Dermis lymphatic vessel endothelial cell (primary cell): ENCODE results near the gene TMEM134. TPM values are rescaled to one million over a fixed set of nuclear protein-coding genes. Genes with fewer than 3 reads are reported as not detected.

ENCODE experiments used
- total RNA-seq: library from RNA; depleted of rRNA; stranded (reverse); fragments of >200 nt; gene quantifications from 2 replicates; pipeline ENCODE4 v1.2.1, GENCODE V29; 2014

Gene TMEM134, protein sequence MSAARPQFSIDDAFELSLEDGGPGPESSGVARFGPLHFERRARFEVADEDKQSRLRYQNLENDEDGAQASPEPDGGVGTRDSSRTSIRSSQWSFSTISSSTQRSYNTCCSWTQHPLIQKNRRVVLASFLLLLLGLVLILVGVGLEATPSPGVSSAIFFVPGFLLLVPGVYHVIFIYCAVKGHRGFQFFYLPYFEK
- 21.1 and 21.8 TPM in 2 replicates for total RNA-seq

DNA sequence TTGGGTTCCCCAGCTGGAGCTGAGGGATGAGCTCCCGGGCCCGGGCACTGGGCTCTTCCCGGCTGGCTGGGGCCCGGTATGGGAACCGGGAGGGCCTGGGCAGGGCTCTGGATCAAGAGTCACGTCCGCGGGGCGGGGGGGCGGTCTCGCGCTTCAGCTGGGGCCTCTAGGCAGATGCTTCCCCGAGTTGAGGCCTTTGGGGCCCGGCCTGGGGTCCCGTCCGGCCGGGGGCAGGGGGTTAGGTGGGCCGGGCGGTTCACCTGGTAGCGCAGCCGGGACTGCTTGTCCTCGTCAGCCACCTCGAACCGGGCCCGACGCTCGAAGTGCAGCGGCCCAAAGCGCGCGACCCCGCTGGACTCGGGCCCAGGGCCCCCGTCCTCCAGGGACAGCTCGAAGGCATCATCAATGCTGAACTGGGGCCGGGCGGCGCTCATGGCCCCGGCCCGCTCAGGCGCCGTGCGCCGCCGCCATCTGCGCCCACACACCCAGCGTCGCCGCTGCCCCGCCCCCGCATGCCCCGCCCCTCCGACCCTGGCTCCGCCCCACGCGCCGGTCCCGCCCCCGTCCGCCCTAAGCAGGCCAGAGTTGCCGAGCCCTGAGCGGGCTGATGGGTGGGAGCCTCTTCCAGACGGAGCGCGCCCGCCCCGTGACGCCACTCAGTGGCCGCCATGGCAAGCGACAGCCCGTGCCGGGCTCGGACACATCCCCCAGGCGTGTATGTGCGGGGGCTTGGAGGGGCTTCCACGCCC is at the start of gene TMEM134:
TMEM134 (minus strand) TSS at position 493 of the 749 bp plus-strand sequence; CDS start at position 434, 59 bp downstream.

DNA sequence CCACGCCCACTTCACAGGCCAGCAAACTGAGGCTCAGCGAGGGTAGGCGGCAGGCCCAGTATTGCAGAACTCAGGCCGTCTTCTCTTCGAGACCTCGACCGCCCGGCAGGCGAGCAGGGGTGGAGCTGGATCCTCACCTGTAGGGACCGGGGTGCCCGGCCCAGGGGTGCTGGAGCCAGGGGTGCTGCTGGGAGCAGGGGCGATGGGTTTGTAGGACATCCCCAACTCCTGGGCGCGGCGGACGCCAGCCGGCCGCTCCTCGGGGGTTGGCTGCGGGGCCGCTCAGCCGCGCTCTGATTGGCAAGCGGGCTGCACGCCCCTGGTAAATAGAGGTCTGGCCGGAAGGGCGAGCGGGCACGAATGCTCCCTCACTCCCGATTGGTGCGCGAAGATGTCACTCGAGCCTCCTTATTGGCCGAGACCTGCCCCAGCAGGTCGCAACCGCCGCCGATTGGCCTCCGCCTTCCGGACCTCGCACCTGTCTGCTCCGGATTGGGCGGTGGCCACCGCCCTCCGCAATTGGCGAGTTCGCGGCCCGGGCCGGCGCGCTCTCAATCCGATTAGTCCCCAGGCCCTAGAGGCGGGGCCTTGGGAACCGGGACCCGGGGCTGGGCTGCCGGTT is 38.9 kb upstream of the TMEM134 start, which contains the start of gene CDK2AP2:
CDK2AP2 (minus strand) TSS at position 299 of the 622 bp plus-strand sequence; CDS start at position 219, 80 bp downstream.

DNA sequence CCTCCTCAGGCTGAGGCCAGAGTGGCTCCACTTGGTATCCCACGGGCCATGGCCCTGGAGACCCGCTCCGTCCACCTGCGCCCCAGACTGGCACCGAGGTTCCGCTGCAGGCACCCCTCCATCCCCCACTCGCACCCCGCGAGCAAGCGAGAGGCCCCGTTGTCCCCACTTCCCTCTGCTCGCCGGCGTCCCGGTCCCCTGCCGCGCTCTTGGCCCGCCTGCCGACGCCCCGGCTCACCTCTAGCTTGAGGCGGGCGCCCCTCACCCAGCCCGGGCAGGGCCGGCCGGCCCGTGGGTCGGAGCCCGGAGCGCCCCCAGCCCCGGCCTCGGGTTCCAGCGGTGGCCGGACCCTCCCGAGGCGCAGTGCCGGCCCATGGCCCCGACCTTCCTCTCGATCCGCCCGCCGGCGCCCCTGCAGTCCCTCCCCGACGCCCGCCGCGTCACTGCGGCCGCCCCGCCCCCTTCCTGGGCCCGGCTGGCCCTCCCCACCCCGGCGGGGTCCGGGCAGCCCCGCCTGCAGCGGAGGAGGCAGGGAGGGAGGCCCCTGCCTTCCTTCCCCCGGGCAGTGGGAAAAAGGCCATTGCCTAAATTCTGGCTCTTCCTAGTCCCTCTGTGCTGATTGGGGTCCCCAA is 36.0 kb upstream of the TMEM134 start, which contains the start of gene PITPNM1:
PITPNM1 (minus strand) TSS at position 414 of the 632 bp plus-strand sequence. CDS start 1,183 bp downstream, outside the sequence.

DNA sequence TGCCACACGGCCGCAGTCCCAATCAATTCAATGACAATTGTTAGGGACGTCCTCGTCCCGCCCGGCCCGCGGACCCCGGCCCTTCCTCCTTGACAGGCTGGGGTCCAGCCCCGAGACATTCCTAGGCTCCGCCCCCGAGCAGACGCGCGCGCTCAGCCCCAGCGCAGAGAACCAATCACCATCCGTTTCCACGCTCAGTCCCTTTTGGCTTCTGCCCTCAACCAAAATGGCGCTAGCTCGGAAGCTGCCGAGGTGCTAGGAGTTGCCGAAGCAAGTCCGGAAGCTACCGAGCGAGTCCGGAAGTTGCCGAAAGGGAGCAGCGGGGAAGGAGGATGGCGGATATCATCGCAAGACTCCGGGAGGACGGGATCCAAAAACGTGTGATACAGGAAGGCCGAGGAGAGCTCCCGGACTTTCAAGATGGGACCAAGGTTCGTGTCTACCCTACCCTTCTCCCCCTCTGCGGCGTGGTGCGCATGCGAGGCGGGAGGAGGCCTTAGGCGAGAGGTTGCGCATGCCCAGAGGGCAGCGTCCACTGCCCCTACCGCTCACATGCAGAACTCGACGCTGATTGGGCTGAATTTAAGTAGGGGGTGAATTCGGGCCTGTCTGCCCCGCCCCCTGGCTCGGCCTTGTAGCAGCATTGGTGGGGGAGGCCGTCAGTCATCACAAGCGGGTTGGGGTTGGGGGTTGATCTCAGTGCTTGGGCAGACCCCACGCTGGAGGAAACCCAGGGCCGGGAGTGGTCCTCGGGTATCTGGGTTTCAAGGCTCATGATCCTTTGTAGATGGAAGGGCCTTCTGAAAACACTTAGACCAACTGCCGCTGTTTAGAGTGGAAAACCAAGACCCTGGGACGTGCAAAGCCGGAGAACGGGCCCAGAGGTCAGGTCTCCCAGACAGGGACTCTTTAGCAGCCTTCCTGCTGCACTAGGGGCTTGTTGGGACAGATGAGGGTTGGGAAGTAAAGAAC is 14.1 kb upstream of the TMEM134 start, which contains the start of gene AIP:
AIP (plus strand) TSS at position 200 of the 972 bp plus-strand sequence; CDS start at position 333, 133 bp downstream.

DNA sequence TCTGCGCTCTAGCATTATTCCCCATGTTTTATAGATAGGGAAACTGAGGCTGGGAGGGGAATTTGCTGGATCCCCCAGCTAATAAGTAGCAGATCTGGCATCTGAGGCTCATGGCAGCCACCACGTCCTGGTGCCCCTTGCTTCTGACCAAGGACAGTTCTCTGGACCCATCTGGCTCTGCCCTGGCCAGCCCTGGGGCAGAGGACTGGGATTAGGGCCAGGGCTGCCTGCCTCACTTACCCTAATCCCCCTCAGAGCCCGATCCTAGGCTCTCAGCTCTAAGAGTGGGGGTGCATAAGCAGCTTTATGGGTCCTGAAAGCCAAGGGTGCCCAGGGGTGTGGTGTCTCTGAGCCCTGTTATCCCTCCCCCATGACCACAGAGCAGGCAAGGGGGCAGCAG is 14.0 kb downstream of the TMEM134 start, which contains the start of gene CABP4:
CABP4 (plus strand) TSS at position 301 of the 400 bp plus-strand sequence; CDS start at position 371, 70 bp downstream.

DNA sequence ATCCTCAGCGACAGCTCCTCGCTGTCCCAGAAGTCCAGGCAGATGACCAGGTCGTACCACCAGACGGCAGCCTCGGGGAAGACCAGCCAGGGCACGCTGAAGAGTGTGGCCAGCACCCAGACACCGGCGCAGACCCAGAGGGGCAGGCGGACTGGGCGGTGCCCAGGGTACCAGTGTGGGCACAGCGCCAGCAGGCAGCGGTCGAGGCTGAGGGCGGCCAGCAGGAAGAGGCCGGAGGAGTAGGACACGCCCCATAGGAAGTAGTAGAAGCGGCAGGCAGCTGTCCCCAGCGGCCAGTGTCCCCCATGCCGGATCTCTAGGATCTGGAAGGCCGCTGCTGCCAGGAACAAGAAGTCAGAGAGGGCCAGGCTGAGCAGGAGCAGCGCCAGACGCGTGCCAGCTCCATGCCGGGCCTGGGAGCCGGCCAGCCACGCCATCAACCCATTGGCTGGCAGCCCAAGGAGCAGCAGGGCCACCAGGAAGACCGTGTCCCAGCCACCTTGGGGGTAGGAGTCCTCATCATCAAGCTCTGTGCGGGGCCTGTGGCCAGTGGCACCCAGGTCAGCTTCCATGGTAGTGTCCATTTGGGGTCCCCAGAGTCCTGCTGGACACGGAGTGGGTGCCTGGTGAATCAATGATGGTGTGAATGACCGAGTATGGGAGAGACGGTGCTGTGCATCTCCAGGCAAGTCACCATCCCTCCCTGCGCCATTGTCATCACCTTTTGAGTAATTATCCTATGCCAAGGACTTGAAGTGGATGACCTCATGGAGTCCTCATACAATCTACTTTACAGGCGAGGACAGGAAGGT is 16.7 kb downstream of the TMEM134 start, which contains the start of gene GPR152:
GPR152 (minus strand) TSS at position 589 of the 812 bp plus-strand sequence; CDS start at position 584, 5 bp downstream.

DNA sequence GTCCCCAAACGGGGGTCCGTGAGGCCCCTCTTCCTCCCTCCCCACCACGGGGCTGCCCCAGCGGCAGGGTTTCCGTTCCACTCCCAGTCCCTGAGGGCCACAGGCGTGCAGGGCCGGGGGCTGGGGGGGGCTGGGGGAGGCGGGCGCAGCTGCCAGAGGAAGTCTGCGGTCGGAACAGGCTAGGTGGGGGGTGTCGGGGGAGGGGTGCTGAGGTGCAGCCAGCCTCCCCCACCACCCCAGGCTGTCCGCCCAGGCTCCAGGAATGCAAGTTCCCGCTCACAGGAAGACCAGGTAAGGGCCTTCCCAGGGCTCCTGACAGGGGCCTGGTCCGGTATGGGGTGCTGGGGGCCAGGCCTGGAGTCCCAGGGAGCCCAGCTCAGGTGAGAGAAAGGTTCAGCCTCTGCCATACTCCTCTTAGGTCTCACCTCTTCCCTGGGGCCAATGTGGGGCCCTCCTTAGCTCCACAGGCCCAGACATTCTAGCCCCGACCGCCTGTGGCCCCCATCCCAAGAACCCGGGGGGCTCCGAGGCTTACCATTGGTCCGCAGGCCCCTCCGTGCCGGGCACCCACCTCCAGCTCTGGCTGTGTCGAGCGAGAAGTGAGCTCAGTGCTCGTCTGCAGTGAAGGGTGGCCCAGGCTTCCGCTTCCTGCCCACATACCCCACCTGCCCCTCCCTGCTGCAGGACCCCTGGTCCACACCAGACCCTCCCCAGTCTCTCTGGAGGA is 31.8 kb downstream of the TMEM134 start, which contains the start of gene PTPRCAP:
PTPRCAP (minus strand) TSS at position 601 of the 727 bp plus-strand sequence; CDS start at position 538, 63 bp downstream.

DNA sequence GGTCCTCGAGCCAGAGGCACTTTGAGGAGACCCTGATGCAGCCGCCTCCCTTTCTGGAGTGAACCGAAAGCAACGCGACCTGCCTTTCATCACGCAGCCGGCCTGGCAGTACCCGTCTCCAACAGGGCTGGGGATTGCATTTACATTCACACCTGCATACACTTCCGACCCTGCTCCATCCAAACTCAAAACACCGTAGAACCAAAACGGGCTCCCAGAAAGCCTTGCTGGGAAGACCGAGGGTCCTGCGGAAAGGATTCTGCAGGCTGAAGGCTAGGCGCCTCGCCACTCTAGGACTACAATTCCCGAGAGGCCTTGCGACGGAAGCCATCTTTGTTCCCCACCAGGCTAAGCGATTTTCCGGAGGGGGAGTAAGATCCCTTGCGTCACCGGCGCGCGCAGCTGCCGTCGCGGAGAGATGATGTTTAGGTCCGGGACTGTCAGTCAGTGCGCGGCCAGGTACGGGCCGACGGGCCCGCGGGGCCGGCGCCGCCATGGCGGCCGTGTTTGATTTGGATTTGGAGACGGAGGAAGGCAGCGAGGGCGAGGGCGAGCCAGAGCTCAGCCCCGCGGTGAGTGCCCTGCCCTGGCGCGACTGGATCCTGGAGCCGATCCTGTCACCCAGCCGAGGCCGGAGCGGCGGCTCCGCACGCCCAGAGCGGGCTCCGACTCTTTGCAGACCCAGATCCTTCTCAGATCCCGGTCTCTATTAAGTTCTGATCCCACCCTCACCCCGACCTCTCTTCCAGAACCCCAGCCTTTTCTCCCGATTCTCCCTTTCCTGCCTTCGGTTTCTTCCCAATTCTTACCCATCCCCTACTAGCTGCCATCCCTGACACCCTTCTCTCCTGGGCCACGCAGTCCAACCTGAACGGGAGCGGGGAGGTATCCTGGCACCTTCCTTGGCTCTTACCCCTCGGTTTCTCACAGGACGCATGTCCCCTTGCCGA is 40.7 kb downstream of the TMEM134 start, which contains the start of gene RPS6KB2:
RPS6KB2 (plus strand) TSS at position 443 of the 950 bp plus-strand sequence; CDS start at position 495, 52 bp downstream.

DNA sequence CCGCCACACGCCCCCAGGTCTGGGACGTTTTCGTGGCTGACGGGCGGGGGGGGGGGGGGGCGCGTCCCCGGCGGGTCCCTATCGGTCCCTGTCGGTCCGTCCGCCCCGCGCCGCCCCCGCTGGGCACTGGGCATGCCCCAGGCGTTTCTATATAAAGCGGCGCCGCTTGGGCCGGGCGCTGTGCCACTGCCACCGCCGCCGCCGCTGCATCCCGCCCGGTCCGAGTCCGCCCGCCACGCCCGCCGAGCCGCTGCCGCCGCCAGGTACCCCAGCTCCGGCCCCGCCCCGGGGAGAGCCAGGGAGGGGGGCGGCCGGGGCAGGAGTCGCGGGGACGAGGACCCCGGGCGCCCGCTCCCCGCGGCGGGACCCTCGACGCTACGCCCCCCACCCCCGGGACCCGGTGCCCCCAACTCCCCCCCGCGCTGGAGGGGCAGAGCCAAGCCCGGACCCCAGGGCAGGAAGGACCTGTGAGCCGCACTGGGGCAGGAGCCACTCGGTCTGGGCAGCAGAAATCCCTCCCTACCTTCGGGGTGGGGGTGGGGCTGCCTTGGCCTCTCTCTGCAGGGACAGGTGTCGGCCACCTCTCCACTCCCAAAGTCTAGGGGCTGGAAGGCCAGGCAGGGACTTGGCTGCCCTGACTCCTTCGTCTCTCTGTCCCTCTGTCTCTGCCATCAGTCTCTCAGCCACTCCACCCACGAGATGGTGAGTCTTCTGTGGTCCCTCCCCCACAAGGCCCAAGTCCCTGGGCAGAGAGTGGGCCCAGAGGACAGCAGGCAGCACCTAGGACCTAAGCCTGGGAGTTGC is 53.3 kb downstream of the TMEM134 start, which contains the start of gene CARNS1:
CARNS1 (plus strand) TSS at position 178 of the 804 bp plus-strand sequence; CDS start at position 700, 522 bp downstream.

Other genes starting within 250 kb of the TMEM134 start
- gene GRK2, start 202.8 kb downstream of the TMEM134 start, total RNA-seq = 22.9 and 26.1 TPM in 2 replicates
- 18.6 and 25.5 TPM in 2 replicates for gene ANKRD13D, start 179.9 kb downstream of the TMEM134 start, total RNA-seq
- gene SSH3, start 165.7 kb downstream of the TMEM134 start, total RNA-seq = 7.8 and 10.2 TPM in 2 replicates
- 22.0 and 30.9 TPM in 2 replicates for gene POLD4, start 115.7 kb downstream of the TMEM134 start, total RNA-seq
- gene CLCF1, start 95.7 kb downstream of the TMEM134 start, total RNA-seq = 2.0 and 2.4 TPM in 2 replicates
- gene RAD9A, start 77.3 kb downstream of the TMEM134 start, total RNA-seq = 4.3 and 4.8 TPM in 2 replicates
- 233 and 254 TPM in 2 replicates for gene PPP1CA, start 67.4 kb downstream of the TMEM134 start, total RNA-seq
- gene TBC1D10C, start 65.2 kb downstream of the TMEM134 start, total RNA-seq = 0.09 and 0.22 TPM in 2 replicates
- 0.09 and 0.22 TPM in 2 replicates for gene CARNS1, start 53.6 kb downstream of the TMEM134 start, total RNA-seq
- gene RPS6KB2, start 40.8 kb downstream of the TMEM134 start, total RNA-seq = 25.0 and 26.3 TPM in 2 replicates
- 0.11 and 0.43 TPM in 2 replicates for gene PTPRCAP, start 31.6 kb downstream of the TMEM134 start, total RNA-seq
- gene CORO1B, start 25.8 kb downstream of the TMEM134 start, total RNA-seq = 122 and 145 TPM in 2 replicates
- not detected in 2 replicates for gene GPR152, start 16.5 kb downstream of the TMEM134 start, total RNA-seq
- 1.5 and 2.0 TPM in 2 replicates for gene CABP4, start 13.9 kb downstream of the TMEM134 start, total RNA-seq
- gene AIP, start 13.8 kb upstream of the TMEM134 start, total RNA-seq = 101 TPM in 2 replicates
- gene PITPNM1, start 36.1 kb upstream of the TMEM134 start, total RNA-seq = 2.8 and 3.1 TPM in 2 replicates
- gene CDK2AP2, start 38.9 kb upstream of the TMEM134 start, total RNA-seq = 10.3 and 23.1 TPM in 2 replicates
- gene CABP2, start 54.2 kb upstream of the TMEM134 start, total RNA-seq = not detected in 2 replicates
- gene GSTP1, start 114.6 kb upstream of the TMEM134 start, total RNA-seq = 473 and 682 TPM in 2 replicates
- 121 and 130 TPM in 2 replicates for gene NDUFV1, start 137.7 kb upstream of the TMEM134 start, total RNA-seq
- 3.6 and 5.4 TPM in 2 replicates for gene NUDT8, start 160.7 kb upstream of the TMEM134 start, total RNA-seq
- not detected in 2 replicates for gene TBX10, start 170.5 kb upstream of the TMEM134 start, total RNA-seq
- gene ACY3, start 181.5 kb upstream of the TMEM134 start, total RNA-seq = not detected in 2 replicates
- not detected in 2 replicates for gene ALDH3B2, start 205.4 kb upstream of the TMEM134 start, total RNA-seq